ENCODE data around the gene WNT16.
"Not testable (repeated sequence)": the region's sequence is repeated elsewhere in the genome, so short reads cannot be mapped to it uniquely, and the experiment has no call there.

WNT16 gene

DNA sequence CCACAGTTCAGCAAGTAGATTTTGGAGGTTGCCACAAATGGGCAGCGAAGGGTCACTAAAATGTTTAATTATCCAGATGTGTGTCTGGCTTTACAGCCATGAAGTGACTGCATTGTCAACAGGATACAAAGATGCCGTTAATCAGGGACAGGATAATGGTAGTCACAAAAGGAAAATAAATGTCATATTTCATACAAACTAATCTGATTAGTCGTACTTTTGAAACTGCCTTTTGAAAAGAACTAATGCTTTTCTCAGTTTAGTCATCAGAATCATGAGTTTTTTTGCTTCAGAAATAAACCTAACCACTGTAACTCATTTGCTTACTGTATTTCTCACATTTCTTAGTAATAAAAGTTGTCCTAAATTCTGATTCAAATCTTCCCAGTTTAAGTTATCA lies 22.2 kb upstream of the WNT16 start:
- H3K4me3 ChIP-seq (ENCODE audit: low read depth, low read length), result no peak overlapping the region
- no peak for DNase-seq (ENCODE audit: low read depth)
- no peak for TF ChIP-seq CTCF (IDR thresholded peaks at IDR 0.05; ENCODE audit: insufficient read depth, low read depth, low read length, missing control alignments)

GRCh38 chr7:121307021-121307574 lies 21.7 kb upstream of the WNT16 start:
- no peak overlapping the region for H3K4me3 ChIP-seq (ENCODE audit: low read depth, low read length)
- no peak for TF ChIP-seq CTCF (IDR thresholded peaks at IDR 0.05; ENCODE audit: insufficient read depth, low read depth, low read length, missing control alignments)
- DNase-seq (ENCODE audit: low read depth), result no peak

- no peak for DNase-seq (ENCODE audit: low read depth)
Observed at GRCh38 chr7:121313220-121313792, 15.5 kb upstream of the WNT16 start.

DNA sequence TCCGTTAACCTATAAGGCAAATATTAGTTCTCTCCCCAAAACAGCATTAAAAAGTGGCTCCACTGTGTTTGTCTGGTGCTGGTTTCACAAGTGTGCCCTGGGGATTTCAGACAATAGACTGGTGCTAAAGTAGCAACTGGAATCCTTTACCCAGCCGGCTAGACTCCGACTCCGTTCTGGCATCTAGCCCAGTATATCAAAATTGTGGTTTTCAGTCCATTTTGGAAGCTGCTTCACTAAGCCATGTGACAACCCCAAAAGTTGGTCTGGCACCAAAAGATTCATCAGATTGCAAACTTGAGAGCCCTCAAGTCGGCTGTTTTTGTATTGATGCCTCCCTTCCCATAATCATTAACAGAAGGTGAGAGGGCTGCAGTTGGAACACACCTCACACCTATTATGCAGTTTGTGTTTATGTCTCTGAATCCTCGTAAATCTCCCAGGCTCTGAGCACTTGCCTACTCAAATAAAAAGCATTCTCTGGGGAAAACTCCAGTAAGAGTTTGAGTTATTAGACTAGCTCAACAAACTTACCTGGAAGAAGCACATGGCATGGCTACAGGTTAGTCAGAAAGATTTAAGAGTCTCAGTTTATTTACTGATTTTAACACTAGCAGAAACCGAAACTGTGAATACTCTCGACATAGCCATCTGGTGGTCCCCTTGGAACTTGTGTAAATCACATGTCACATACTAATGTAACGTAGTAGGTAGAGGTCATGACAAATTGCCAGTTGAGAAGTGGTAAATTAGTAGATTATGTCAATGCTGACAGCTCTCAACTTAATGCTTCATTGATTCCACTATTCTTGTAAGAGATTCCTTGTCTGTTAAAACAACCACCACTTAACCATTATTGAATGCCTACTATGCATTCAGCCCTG lies 14.8 kb upstream of the WNT16 start:
- DNase-seq (ENCODE audit: low read depth), result peak; percentile 65
- no peak for TF ChIP-seq CTCF (IDR thresholded peaks at IDR 0.05; ENCODE audit: insufficient read depth, low read depth, low read length, missing control alignments)
- no peak overlapping the region for H3K4me3 ChIP-seq (ENCODE audit: low read depth, low read length)

More at GRCh38 chr7:121313220-121313792, 15.5 kb upstream of the WNT16 start:
- no peak for TF ChIP-seq CTCF (IDR thresholded peaks at IDR 0.05; ENCODE audit: insufficient read depth, low read depth, low read length, missing control alignments)
- H3K4me3 ChIP-seq (ENCODE audit: low read depth, low read length), result no peak overlapping the region

DNA sequence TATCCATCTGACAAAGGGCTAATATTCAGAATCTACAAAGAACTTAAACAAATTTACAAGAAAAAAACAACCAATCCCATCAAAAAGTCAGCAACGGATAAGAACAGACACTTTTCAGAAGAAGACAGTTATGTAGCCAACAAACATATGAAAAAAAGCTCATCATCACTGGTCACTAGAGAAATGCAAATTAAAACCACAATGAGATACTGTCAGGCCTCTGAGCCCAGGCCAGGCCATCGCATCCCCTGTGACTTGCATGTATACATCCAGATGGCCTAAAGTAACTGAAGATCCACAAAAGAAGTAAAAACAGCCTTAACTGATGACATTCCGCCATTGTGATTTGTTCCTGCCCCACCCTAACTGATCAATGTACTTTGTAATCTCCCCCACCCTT lies 13.6 kb upstream of the WNT16 start:
- not testable (repeated sequence) for DNase-seq (ENCODE audit: low read depth); H3K4me3 ChIP-seq (ENCODE audit: low read depth, low read length)

- no peak overlapping the region for H3K4me3 ChIP-seq (ENCODE audit: low read depth, low read length)
- TF ChIP-seq CTCF (IDR thresholded peaks at IDR 0.05; ENCODE audit: insufficient read depth, low read depth, low read length, missing control alignments), result no peak
- no peak for DNase-seq (ENCODE audit: low read depth)
Observed at GRCh38 chr7:121322460-121322859, 6.3 kb upstream of the WNT16 start.

DNA sequence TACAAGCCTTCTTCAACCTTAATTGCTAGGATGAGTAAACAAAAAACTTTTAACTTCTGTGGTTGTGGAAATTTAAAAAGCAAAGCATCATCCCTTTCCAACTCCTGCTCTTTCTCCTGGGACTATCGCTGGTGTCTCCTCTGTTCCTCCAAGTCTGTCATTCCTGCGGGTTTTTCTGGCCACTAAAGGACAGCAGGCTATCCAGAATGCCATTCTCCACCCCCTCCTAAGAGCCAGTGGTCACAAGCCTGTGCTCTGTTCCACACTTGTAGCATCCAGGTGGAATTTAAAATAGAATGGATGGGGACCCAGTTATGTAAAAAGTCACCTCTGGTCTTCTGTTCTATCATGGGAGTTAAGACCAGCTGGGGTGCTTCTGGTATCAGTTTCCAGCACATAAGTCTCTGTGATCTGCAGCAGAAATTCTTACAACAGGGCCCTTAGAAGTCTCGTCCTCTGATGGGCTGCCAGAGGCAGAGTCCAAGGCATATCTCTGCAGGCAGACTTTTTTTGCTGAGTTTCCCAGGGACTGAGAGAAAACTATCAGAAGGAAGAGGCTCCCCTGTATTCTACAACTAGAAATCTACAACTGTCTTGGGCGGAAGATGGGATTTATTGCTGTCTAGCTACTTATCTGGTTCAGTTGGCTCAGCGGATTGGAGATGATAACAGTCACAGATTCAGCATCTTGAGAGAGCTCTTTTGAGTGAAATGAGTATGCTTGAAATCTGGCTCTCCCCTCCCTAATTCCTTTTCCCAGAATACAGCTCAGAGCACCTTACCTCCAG lies 5.1 kb upstream of the WNT16 start:
- no peak for TF ChIP-seq CTCF (IDR thresholded peaks at IDR 0.05; ENCODE audit: insufficient read depth, low read depth, low read length, missing control alignments)
- no peak overlapping the region for H3K4me3 ChIP-seq (ENCODE audit: low read depth, low read length)

More for the DNA sequence above, 5.1 kb upstream of the WNT16 start:
- DNase-seq (ENCODE audit: low read depth), result no peak

Measured in GM12865 (cell line).